Esophagus squamous epithelium (tissue), 4 donors: ENCODE measurements around the gene PYY.

Experiments used
- CTCF ChIP-seq, 6 experiments: fragments of 450-650 bp in 4 of 6; fragments of 200-600 bp in 2 of 6; sonication (generic) in 2 of 6; IDR thresholded peaks; one replicate each; pipeline ENCODE4 v1.5.1; 2016 to 2019; ENCODE audit warnings: antibody characterized with exemption in 6 of 6, mild to moderate bottlenecking in 4 of 6, moderate library complexity in 4 of 6
- POLR2A ChIP-seq, 4 donors: fragments of 450-650 bp; IDR thresholded peaks; one replicate each; pipeline ENCODE4 v1.6.1; 2017; ENCODE audit warnings: antibody characterized with exemption in 4 of 4, mild to moderate bottlenecking in 4 of 4, moderate library complexity in 3 of 4

DNA sequence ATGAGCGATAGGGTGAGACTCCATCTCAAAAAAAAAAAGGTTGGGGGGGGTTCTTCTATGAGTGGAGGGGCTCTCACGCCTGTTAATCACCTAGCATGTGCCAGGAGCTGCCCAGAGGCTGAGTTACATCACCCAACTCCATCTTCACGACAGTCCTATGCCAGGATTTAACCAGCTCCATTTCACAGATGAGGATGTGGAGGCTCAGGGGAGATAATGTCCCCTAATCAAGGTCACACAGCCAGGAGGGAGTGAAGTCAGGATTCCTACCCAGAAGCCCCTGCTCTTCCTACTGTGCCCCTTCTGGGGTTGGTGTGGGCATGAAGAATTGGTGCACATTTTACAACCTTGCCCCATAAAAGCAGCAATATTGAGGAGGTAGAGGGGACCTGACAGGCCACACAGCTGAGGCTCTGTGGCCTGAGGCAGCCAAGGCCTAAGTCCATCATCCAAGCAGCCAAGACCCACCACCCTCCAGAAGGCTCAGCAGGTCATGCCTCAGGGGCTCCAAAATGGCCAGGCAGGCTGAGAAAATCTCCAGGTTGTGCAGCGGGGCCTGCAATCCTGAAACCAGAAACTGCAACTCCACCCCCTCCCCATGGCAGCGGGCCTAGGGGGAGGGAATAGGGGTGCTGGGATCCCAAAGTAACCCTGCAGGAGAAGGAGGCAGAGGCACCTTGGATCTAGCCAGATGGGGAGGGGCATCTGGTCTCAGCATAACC, 18.4 kb downstream of the PYY start:
- TF ChIP-seq CTCF (IDR thresholded peaks at IDR 0.05) (no peak), POLR2A (IDR thresholded peaks at IDR 0.05) (no peak)
